GM13977 (cell line): ENCODE measurements around the gene FAM98C.

Experiments
- DNase-seq: peaks from one replicate; pipeline ENCODE4 v3.0.0; 2012; ENCODE audit warnings: low spot score
- in situ Hi-C: fragments of 300-500 bp; cut with MboI; formaldehyde crosslinking; loops from one replicate; pipeline ENCODE4 v1.12.0; 2022; ENCODE audit warnings: low sequenced_read_pairs, low pct_unique_long_range_greater_than_20kb, mixed read lengths, inconsistent platforms; ENCODE audit not compliant: unreplicated experiment
- TF ChIP-seq, protein P1 (sequence below): IDR thresholded peaks from 2 replicates; pipeline ENCODE4 v1.5.1; 2012; ENCODE audit warnings: mild to moderate bottlenecking, control low read depth; ENCODE audit not compliant: insufficient read depth; ENCODE audit errors: extremely low read depth, missing control alignments

Gene FAM98C

DNA sequence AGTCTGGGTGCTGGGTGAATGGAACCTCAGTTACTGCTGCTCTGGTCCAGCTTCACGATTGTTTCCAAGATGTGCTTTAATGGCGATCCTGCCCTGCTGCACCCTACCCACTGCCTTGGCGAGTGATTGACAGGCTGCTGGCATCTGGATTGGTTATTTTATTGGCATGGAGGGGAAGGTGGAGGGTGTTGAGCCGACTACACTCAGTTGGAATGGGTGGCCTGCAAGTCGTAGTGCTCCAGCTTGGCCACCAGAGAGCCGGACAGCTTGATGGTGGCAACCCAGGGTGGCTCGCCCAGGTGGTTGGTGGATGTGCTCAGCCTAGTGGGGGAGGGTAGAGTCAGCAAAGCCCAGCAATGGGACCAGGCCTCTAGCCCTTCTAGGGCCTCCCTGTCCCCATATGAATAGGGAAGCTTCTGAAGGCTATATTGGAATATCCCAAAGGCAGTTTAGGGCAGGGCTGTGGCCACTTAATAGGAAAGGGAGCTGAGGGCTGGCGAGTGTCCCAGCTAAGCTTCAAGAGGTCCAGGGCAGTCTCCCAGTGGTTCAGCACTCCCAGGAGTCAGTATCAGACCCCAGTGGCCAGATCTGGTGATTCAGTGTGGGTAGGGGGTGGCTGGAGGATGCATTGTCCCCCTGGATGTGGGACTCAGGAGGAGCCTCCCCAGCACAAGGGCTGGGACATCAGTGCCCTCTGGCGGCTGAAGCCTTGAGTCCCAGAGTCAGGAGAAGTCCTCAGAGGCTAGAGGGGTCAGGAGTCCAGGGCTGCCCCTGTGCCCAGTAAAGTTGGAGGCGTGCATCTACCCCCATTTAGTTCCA, 18.5 kb upstream of the FAM98C start:
- in situ Hi-C loops, result no loop called here
- no peak for DNase-seq
- TF ChIP-seq, protein P1, sequence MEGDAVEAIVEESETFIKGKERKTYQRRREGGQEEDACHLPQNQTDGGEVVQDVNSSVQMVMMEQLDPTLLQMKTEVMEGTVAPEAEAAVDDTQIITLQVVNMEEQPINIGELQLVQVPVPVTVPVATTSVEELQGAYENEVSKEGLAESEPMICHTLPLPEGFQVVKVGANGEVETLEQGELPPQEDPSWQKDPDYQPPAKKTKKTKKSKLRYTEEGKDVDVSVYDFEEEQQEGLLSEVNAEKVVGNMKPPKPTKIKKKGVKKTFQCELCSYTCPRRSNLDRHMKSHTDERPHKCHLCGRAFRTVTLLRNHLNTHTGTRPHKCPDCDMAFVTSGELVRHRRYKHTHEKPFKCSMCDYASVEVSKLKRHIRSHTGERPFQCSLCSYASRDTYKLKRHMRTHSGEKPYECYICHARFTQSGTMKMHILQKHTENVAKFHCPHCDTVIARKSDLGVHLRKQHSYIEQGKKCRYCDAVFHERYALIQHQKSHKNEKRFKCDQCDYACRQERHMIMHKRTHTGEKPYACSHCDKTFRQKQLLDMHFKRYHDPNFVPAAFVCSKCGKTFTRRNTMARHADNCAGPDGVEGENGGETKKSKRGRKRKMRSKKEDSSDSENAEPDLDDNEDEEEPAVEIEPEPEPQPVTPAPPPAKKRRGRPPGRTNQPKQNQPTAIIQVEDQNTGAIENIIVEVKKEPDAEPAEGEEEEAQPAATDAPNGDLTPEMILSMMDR, result no peak

DNA sequence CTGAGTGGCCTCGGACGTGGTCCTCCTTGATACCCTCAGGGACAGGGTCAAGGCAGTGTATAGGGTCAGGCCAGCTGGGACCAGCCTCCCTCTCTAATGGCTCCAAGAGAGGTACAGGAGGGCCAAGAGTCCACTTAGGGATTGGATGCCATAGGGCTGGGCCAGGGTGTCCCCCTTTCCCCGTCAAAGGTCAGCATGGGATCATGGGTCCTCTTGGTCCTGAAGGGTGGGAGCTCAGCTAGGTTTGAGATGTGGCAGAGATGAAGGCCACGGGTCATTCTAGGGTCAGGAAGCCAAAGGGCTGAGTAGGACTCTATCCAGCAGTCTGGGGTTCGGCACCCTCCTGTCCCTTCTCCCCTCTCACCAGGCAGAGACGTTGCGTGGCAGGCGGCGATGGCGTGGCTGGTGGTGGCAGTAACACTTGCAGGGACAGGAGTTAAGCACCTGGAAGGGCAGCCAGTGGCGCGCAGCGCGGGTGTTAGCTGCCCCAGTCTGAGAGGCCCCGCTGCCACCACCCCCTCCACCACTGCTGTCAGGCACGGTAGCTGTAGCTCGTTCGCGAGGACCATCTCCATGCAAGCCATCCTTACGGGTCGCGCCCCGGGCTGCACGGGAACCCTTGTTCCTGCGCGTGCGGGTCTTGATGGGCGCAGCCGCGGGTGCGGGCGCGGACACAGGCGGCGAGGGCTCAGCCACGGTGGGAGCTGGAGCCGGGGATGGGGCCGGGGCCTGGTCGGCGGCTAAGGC, 17.7 kb upstream of the FAM98C start:
- no peak for DNase-seq
- in situ Hi-C loops, result no loop called here
- TF ChIP-seq, protein P1, result no peak

DNA sequence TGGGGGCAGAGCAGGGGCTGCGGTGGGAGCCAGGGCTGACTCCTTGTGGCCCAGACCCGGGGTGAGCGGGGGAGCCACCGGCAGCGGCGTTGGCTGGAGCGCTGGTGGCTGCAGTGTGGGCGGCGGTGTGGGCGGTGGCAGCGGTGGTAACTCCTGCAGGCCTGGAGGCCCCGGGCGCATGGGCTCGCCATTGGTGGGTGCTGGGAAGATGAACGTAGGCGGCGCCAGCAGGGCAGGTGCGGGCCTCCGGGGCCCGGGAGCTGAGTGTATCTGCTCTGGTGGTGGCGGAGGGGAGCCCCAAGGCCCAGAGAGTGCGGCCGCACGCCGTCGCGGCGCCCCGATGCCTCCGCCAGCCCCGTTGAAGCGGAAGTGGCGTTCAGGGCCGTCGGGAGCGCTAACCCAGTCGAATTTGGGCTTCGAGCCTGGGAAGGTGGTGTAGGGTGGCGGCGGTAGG, 17.1 kb upstream of the FAM98C start:
- in situ Hi-C loops, result no loop called here
- peak; percentile 58 for DNase-seq
- TF ChIP-seq, protein P1, result no peak

DNA sequence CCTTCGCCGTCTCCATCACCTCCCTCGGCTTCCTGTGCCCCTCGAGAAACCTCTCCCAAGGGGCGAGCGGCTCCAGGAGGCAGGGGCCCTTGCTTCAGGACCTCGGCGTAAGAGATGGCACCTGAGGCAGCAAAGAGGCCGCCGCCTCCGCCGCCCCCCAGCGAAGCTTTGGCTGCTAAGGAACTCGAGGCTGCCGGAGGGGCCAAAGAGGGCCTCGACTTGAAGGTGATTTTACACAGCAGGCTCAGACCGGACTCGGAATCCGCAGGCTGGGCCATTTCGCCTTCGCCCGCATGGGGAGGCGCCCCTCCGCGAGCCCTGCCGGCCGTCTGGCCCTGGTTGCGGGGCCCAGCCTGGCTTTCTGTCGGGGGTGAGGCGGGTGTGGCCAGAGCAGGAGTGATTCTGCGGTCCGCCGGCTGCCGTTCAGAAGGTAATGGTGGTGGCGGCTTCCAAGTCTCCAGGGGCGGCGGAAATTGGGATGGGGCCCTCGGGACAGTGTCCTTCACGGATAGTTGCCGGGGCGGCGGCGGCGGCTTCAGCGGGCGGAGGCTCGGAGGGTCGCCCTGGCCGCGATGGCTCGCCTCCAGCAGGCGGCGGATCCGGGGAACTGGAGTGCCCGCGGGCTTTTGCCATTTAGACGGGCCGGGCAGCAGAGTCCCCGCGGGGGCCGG, 16.5 kb upstream of the FAM98C start:
- in situ Hi-C loops, result no loop called here
- DNase-seq, result peak; percentile 30
- TF ChIP-seq, protein P1, result no peak

DNA sequence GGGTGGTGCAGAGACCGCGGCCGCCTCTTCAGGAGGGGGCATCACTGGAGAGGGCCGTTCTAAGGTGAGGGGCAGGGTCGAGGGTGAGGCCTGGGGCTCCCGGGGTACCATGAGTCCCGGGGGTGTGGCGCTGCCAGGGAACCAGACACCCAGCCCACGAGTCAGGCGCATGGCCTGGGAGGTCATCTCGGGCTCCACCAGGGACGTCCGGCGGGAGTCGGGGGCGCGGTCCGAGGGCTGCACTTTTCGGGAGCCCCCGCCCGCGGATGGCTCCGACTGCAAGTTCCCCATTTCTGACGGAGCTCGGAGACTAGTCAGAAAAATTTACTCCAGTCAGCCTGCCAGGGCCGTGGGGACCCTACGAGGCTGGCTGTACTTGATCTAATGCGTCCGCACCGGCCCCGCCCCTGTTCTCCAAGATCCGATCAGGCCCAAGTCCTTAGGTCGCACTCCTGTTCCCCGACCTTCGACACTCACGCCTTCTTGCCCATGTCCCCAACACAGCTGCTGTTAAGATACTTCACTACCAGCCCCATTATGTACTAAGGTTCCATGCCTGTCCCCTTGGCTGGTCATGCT, 15.8 kb upstream of the FAM98C start:
- DNase-seq, result no peak
- in situ Hi-C loops, result no loop called here
- TF ChIP-seq, protein P1, result no peak

DNA sequence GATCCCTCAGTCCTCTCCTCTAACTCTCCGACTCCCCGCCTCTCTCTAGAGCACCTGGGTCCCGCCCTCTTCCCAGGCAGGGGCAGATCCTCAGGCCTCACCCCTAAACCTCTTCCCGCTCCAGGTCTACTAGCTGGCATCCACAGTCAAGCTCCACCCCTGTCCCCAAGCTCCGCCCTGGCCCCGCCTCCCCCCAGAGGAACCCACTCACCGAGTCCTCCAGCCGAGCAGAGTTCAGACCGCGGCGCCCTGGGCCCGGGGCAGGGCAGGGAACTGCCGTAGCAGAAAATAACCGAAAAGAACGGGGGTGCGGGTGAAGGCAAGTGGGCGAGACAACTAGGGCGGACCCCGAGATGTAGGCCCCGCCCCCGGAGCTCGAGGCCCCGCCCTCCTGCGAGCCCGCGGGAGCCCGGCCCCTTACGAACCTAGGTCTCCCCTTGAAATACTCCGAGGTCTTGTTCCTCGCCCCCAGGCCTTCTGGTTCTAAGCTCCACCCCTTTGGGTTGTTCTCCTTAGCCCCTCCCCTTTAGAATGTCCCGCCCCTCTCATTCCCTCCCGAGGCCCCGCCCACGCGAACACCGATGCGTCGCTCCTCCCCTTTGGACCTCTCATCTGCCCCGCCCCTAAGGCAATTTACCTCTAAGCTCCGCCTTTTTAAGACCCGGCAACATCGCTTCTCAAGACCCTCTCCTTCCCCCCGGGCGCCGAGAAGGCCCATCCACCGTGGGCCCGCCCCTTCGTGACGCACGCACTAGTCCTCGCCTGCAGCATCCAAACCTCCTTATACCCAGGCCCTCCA, 15.1 kb upstream of the FAM98C start, which contains the start of gene GGN:
TSS of gene GGN (minus strand) at position 485 of the 799 bp plus-strand sequence. CDS start 773 bp downstream, outside the sequence.
- in situ Hi-C loops, result no loop called here
- TF ChIP-seq, protein P1, result no peak
- DNase-seq, result peak; percentile 96
